ENCODE measurements around the gene B4GALT1. TPM values are rescaled to one million over a fixed set of nuclear protein-coding genes. Genes with fewer than 3 reads are reported as not detected.

The B4GALT1 gene
- total RNA-seq, 1 experiment from 2014 or later, result 121 TPM

DNA sequence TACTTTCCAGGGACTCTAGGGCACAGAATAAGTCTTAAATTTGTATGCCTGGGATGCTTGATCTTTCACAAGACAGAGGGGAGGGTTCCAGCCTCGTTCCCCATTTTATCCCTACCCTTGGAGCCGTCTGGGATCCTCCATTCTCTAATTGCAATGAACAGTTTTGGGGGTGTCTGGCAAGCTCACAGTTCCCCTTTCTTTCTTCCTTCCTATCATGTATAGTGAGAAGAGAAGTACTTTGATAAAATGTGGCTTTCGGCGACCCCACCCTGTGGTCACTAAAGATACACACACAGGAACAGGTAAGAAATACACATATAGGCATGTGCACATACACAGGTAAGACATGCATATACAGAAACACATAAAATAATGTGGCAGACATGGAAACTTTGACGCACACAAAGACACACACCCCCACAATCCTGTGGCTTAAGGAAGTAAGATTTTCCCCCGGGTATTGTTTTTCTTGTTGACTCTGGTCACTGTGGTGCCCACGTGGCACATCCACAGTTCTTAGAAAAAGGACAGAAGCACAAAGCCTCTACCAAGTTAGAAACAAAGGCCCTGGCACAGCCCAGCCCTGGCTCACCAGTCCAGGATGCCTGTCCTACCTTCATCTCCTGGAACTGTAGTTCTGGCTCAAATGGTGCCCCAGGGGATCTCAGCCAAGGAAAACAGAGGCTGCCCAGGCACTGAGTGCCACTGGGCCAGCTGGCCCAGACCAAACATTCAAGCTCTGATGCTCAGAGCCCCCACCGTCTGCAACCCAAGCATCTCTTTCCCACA is 84.4 kb downstream of the B4GALT1 start:
- intact Hi-C loops (cut with micrococcal nuclease; ENCODE audit: unreplicated experiment), result loop anchor here (5.0 kb wide), 1 partner anchor 35 kb away; no protein-coding TSS in a partner anchor
- H3K4me1 ChIP-seq, result no peaks in the 10 kb centered on the region
- no peak for DNase-seq
- Mint-ChIP-seq H3K36me3 (ENCODE audit: insufficient read depth, unreplicated experiment) (no peaks in the 10 kb centered on the region), H3K27ac (ENCODE audit: unreplicated experiment) (peak overlapping the region; percentile 40), H3K4me3 (ENCODE audit: unreplicated experiment) (no peak overlapping the region), H3K9me3 (ENCODE audit: unreplicated experiment) (no peaks in the 10 kb centered on the region), H3K27me3 (ENCODE audit: insufficient read depth, unreplicated experiment) (no peaks in the 10 kb centered on the region), H3K4me1 (ENCODE audit: low read depth, unreplicated experiment) (peaks cover 5% of the 10 kb centered on the region)
- H3K36me3 ChIP-seq (ENCODE audit: control insufficient read depth, insufficient read depth, low read length), result no peaks in the 10 kb centered on the region
- ChIA-PET POLR2A (no interaction called here), CTCF (interaction anchor here (0.8 to 2.3 kb wide), 3 partner anchors 88 to 144 kb away, joined by 3 to 6 read pairs (median 3); no protein-coding TSS in a partner anchor)
- H3K4me3 ChIP-seq (ENCODE audit: low read depth, low read length), result no peak overlapping the region
- H3K9me3 ChIP-seq, result no peaks in the 10 kb centered on the region
- BruUV-seq (replicated peaks), result no TSS peak
- H3K27me3 ChIP-seq (replicated peaks; ENCODE audit: control insufficient read depth, insufficient read depth, low read length), result no peaks in the 10 kb centered on the region
- TF ChIP-seq, protein P1, sequence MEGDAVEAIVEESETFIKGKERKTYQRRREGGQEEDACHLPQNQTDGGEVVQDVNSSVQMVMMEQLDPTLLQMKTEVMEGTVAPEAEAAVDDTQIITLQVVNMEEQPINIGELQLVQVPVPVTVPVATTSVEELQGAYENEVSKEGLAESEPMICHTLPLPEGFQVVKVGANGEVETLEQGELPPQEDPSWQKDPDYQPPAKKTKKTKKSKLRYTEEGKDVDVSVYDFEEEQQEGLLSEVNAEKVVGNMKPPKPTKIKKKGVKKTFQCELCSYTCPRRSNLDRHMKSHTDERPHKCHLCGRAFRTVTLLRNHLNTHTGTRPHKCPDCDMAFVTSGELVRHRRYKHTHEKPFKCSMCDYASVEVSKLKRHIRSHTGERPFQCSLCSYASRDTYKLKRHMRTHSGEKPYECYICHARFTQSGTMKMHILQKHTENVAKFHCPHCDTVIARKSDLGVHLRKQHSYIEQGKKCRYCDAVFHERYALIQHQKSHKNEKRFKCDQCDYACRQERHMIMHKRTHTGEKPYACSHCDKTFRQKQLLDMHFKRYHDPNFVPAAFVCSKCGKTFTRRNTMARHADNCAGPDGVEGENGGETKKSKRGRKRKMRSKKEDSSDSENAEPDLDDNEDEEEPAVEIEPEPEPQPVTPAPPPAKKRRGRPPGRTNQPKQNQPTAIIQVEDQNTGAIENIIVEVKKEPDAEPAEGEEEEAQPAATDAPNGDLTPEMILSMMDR (IDR thresholded peaks at IDR 0.05; ENCODE audit: insufficient read depth in 1 of 2, low read depth in 1 of 2, low read length in 1 of 2, severe bottlenecking in 1 of 2, unreplicated experiment in 1 of 2), result no peak

DNA sequence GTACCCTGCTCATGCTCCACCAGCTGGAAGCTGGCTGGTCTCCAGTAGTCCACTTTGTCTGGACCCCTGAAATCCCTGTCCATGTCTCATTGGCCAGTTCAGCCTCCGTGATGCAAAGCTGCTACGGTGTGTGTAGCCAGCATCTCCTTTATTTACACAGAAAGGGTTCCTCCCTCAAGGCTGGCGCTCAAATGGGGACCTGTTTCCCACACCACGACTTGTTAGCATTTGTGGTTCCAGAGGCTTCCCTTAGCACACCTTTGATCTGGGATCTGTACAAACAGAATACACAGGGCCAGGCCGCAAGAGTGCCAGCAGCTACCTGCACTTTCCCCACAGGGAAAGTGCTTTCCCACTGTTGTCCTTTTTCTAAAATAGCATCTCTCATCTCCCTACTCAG is 85.0 kb downstream of the B4GALT1 start:
- ChIA-PET POLR2A (no interaction called here), CTCF (interaction anchor here (0.8 to 2.3 kb wide), 3 partner anchors 89 to 144 kb away, joined by 3 to 6 read pairs (median 3); no protein-coding TSS in a partner anchor)
- no peaks in the 10 kb centered on the region for H3K4me1 Mint-ChIP-seq (ENCODE audit: low read depth, unreplicated experiment)
- H3K4me3 Mint-ChIP-seq (ENCODE audit: unreplicated experiment), result no peak overlapping the region
- no peaks in the 10 kb centered on the region for H3K9me3 ChIP-seq
- no peaks in the 10 kb centered on the region for H3K36me3 Mint-ChIP-seq (ENCODE audit: insufficient read depth, unreplicated experiment)
- H3K4me3 ChIP-seq (ENCODE audit: low read depth, low read length), result no peak overlapping the region
- H3K27me3 ChIP-seq (replicated peaks; ENCODE audit: control insufficient read depth, insufficient read depth, low read length), result no peaks in the 10 kb centered on the region
- DNase-seq, result no peak
- no peaks in the 10 kb centered on the region for H3K4me1 ChIP-seq
- intact Hi-C loops (cut with micrococcal nuclease; ENCODE audit: unreplicated experiment), result loop anchor here (5.0 kb wide), 1 partner anchor 35 kb away; no protein-coding TSS in a partner anchor
- H3K36me3 ChIP-seq (ENCODE audit: control insufficient read depth, insufficient read depth, low read length), result no peaks in the 10 kb centered on the region
- TF ChIP-seq, protein P1 (IDR thresholded peaks at IDR 0.05; ENCODE audit: insufficient read depth in 1 of 2, low read depth in 1 of 2, low read length in 1 of 2, severe bottlenecking in 1 of 2, unreplicated experiment in 1 of 2), result no peak
- H3K27ac Mint-ChIP-seq (ENCODE audit: unreplicated experiment), result no peak overlapping the region
- no peaks in the 10 kb centered on the region for H3K27me3 Mint-ChIP-seq (ENCODE audit: insufficient read depth, unreplicated experiment)
- no peaks in the 10 kb centered on the region for H3K9me3 Mint-ChIP-seq (ENCODE audit: unreplicated experiment)
- no TSS peak for BruUV-seq (replicated peaks)

DNA sequence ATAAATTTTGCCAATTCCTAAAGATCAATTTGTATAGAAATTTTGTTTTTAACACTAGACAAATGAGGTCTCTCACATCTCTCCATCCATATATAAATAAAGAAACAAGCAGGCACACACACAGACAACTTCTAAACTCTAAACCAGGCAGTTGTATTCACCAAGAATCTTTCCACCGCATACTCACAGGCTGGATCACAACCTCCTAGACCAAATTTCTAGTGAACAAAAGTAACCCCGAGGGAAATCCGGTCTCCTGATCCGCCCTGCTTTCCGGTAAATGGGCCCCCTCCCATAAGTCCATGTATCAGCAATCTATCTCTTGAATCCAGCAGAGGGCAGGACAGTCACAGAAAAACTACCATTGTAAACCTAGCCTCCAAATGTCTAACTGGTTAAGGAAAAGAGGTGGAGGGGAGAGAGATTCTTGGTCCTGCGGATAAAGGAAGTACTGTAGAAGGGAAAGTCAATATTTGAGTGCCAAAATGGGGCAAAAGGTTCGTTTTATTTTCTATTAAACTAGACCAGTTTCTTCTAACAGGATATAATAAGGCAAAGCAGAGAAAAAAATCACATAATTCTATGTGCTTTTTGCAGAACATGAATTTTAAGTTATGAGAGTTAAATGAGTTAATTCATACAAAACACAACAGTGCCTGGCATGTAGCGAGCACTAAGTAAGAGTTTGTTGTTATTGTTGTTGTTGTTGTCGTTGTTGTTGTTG is 85.8 kb downstream of the B4GALT1 start:
- H3K9me3 ChIP-seq, result no peaks in the 10 kb centered on the region
- ChIA-PET CTCF (interaction anchor here (2.3 kb wide), 1 partner anchor 145 kb away, joined by 6 read pairs; no protein-coding TSS in a partner anchor), POLR2A (no interaction called here)
- no peaks in the 10 kb centered on the region for H3K4me1 ChIP-seq
- H3K4me3 Mint-ChIP-seq (ENCODE audit: unreplicated experiment), result no peak overlapping the region
- no peak overlapping the region for H3K4me3 ChIP-seq (ENCODE audit: low read depth, low read length)
- no peaks in the 10 kb centered on the region for H3K4me1 Mint-ChIP-seq (ENCODE audit: low read depth, unreplicated experiment)
- no TSS peak for BruUV-seq (replicated peaks)
- no peaks in the 10 kb centered on the region for H3K27me3 ChIP-seq (replicated peaks; ENCODE audit: control insufficient read depth, insufficient read depth, low read length)
- no peaks in the 10 kb centered on the region for H3K27me3 Mint-ChIP-seq (ENCODE audit: insufficient read depth, unreplicated experiment)
- no peaks in the 10 kb centered on the region for H3K9me3 Mint-ChIP-seq (ENCODE audit: unreplicated experiment)
- no peaks in the 10 kb centered on the region for H3K36me3 ChIP-seq (ENCODE audit: control insufficient read depth, insufficient read depth, low read length)
- H3K27ac Mint-ChIP-seq (ENCODE audit: unreplicated experiment), result no peak overlapping the region
- peak; percentile 73 to 74 for DNase-seq
- TF ChIP-seq, protein P1 (IDR thresholded peaks at IDR 0.05; ENCODE audit: insufficient read depth in 1 of 2, low read depth in 1 of 2, low read length in 1 of 2, severe bottlenecking in 1 of 2, unreplicated experiment in 1 of 2), result peak; percentile 65 to 73
- peaks cover 8% of the 10 kb centered on the region for H3K36me3 Mint-ChIP-seq (ENCODE audit: insufficient read depth, unreplicated experiment)
- intact Hi-C loops (cut with micrococcal nuclease; ENCODE audit: unreplicated experiment), result loop anchor here (1.0 to 5.0 kb wide), 5 partner anchors 36 to 144 kb away; partner anchors contain the start of gene B4GALT1

Measured in Caco-2 (cell line).